HCT116 (cell line): ENCODE measurements around the gene ABCD1. TPM values are rescaled to one million over a fixed set of nuclear protein-coding genes. Genes with fewer than 3 reads are reported as not detected.

ENCODE experiments used
- ATAC-seq: fragments of 200-7000 bp; cut with Tn5 transposase; 2 replicates; pipeline ENCODE4 v1.9.1; 2020; ENCODE audit warnings: mild to moderate bottlenecking, moderate library complexity
- BruUV-seq: library from RNA; stranded (reverse); fragments of 400-500 nt; replicated peaks from 2 replicates; lab custom pipeline; 2021; lab: Mats Ljungman, UMichigan
- CTCF ChIA-PET: fragments of 300-600 bp; sonication (Branson Sonifier 250); formaldehyde crosslinking; loops from one replicate; lab custom pipeline; 2021; ENCODE audit warnings: antibody characterized with exemption; lab: Charles Lee
- POLR2A ChIA-PET: fragments of 300-600, 350-600 bp; sonication (Branson Sonifier 250); formaldehyde crosslinking; loops from one replicate; lab custom pipeline; 2021; ENCODE audit warnings: antibody characterized with exemption; lab: Charles Lee
- RAD21 ChIA-PET, 2 experiments: fragments of 300-600 bp; sonication (Branson Sonifier 250); formaldehyde crosslinking; loops; one replicate each; lab custom pipeline; 2023; ENCODE audit warnings: low total read pairs in 2 of 2; ENCODE audit not compliant: uncharacterized antibody in 2 of 2, unreplicated experiment in 2 of 2, low non-redundant PET in 1 of 2; lab: Charles Lee
- DNase-seq: peaks from one replicate; pipeline ENCODE4 v3.0.0-alpha.2; 2010; ENCODE audit warnings: low read depth, low spot score
- H2AFZ ChIP-seq: fragments of 200-600 bp; shearing (Covaris generic), sonication (generic); 2 replicates; pipeline ENCODE4 v1.6.1; 2017; ENCODE audit warnings: low read depth, mixed run types, mixed read lengths, antibody characterized with exemption, low read length; ENCODE audit not compliant: poor library complexity, severe bottlenecking
- H3K27ac ChIP-seq: 2 replicates; pipeline ENCODE4 v1.5.1; 2012; ENCODE audit warnings: low read depth, low read length
- H3K27me3 ChIP-seq: fragments of 200-600 bp; sonication (generic); 2 replicates; pipeline ENCODE4 v1.6.1; 2016; ENCODE audit warnings: mixed run types, low read length, mixed read lengths; ENCODE audit not compliant: insufficient read depth
- H3K36me3 ChIP-seq, 2 experiments: fragments of 200-500 bp in 1 of 2; fragments of 200-600 bp in 1 of 2; sonication (Bioruptor generic) in 1 of 2; sonication (generic) in 1 of 2; 2 replicates each; pipeline versions ENCODE4 v1.5.1 to v1.6.1; 2014 to 2016; ENCODE audit warnings: low read length in 2 of 2, inconsistent platforms in 1 of 2, mixed read lengths in 1 of 2, mixed run types in 1 of 2; ENCODE audit not compliant: insufficient read depth in 2 of 2, control insufficient read depth in 1 of 2
- H3K4me1 ChIP-seq, 2 experiments: fragments of 200-600 bp in 1 of 2; sonication (generic) in 1 of 2; 2 replicates each; pipeline versions ENCODE4 v1.5.1 to v1.6.1; 2012 to 2017; ENCODE audit warnings: low read length in 2 of 2, inconsistent platforms in 1 of 2, mild to moderate bottlenecking in 1 of 2, mixed read lengths in 1 of 2, mixed run types in 1 of 2, moderate library complexity in 1 of 2; ENCODE audit not compliant: insufficient read depth in 2 of 2, control insufficient read depth in 1 of 2
- H3K4me2 ChIP-seq: fragments of 200-600 bp; sonication (generic); 2 replicates; pipeline ENCODE4 v1.6.1; 2017; ENCODE audit warnings: mixed run types, low read length, mixed read lengths
- H3K4me3 ChIP-seq, 2 experiments: fragments of 200-600 bp in 1 of 2; sonication (generic) in 1 of 2; replicated peaks in 1 of 2; 2 replicates each; pipeline ENCODE4 v1.5.1; 2011 to 2016; ENCODE audit warnings: low read length in 2 of 2, control low read depth in 1 of 2, low read depth in 1 of 2, mild to moderate bottlenecking in 1 of 2, mixed read lengths in 1 of 2, mixed run types in 1 of 2
- H3K79me2 ChIP-seq: fragments of 200-600 bp; sonication (generic); 2 replicates; pipeline ENCODE4 v1.6.1; 2017; ENCODE audit warnings: mild to moderate bottlenecking, mixed run types, low read length, moderate library complexity, mixed read lengths; ENCODE audit not compliant: insufficient read depth
- H3K9ac ChIP-seq: fragments of 200-600 bp; sonication (generic); 2 replicates; pipeline ENCODE4 v1.6.1; 2016; ENCODE audit warnings: low read length, mixed read lengths
- H3K9me2 ChIP-seq: fragments of 200-600 bp; sonication (generic), shearing (Covaris generic); 2 replicates; pipeline ENCODE4 v1.6.1; 2017; ENCODE audit warnings: mixed run types, mild to moderate bottlenecking, moderate library complexity; ENCODE audit not compliant: insufficient read depth
- H3K9me3 ChIP-seq, 2 experiments: fragments of 200-500 bp in 1 of 2; fragments of 200-600 bp in 1 of 2; sonication (Bioruptor generic) in 1 of 2; sonication (generic) in 1 of 2; 2 replicates each; pipeline ENCODE4 v1.6.1; 2014 to 2017; ENCODE audit warnings: low read length in 2 of 2, mixed read lengths in 2 of 2, inconsistent platforms in 1 of 2, low read depth in 1 of 2, mild to moderate bottlenecking in 1 of 2, mixed run types in 1 of 2, moderate library complexity in 1 of 2; ENCODE audit not compliant: control insufficient read depth in 1 of 2, insufficient read depth in 1 of 2
- H4K20me1 ChIP-seq: fragments of 200-600 bp; sonication (generic), shearing (Covaris generic); 2 replicates; pipeline ENCODE4 v1.6.1; 2017; ENCODE audit warnings: mixed run types, mild to moderate bottlenecking, moderate library complexity; ENCODE audit not compliant: insufficient read depth
- ZNF274 ChIP-seq: fragments of 200-500 bp; sonication (Bioruptor generic); IDR thresholded peaks from 2 replicates; pipeline ENCODE4 v1.6.1; 2014; ENCODE audit warnings: mild to moderate bottlenecking, low read depth, low read length, inconsistent platforms
- intact Hi-C: fragments of 100-400 bp; cut with micrococcal nuclease; formaldehyde crosslinking; loops from 2 replicates; pipeline ENCODE4 v1.10.0; 2022
- total RNA-seq: library from RNA; stranded (reverse); gene quantifications from one replicate; pipeline ENCODE4 v1.2.1, GENCODE V29; 2021; ENCODE audit not compliant: unreplicated experiment

The ABCD1 gene
- total RNA-seq, 1 experiment from 2014 or later, result 7.1 TPM

- peaks cover 0 to 4% of the 10 kb centered on the region in 2 experiments; a peak in 1 of 4 replicates for H3K36me3 ChIP-seq
- ChIA-PET CTCF (interaction anchor here (1.5 kb wide), 1 partner anchor 14 kb away, joined by 4 read pairs; no protein-coding TSS in a partner anchor), RAD21 (no interaction called here)
- no peaks in the 10 kb centered on the region for H3K9me2 ChIP-seq
- no TSS peak for BruUV-seq
- peaks cover 46% of the 10 kb centered on the region for H3K79me2 ChIP-seq
- intact Hi-C loops, result no loop called here
- H3K4me2 ChIP-seq, result peak overlapping the region; percentile 85
- TF ChIP-seq ZNF274, result no peak
- TF ChIP-seq, all 23 proteins: peak for 0
- Histone ChIP-seq H3K4me3 (peak overlapping the region; percentile 76 to 77), H3K27ac (peak overlapping the region; percentile 80), H4K20me1 (no peaks in the 10 kb centered on the region), H3K9ac (peak overlapping the region; percentile 68), H3K4me1 (peaks cover 0 to 17% of the 10 kb centered on the region in 2 experiments; a peak in 2 of 4 replicates), H3K27me3 (no peaks in the 10 kb centered on the region), H2AFZ (no peak overlapping the region), H3K9me3 (no peaks in the 10 kb centered on the region)
- DNase-seq, result no peak
- POLR2A ChIA-PET, result no interaction called here
- no peak for ATAC-seq
Measured at GRCh38 chrX:153793291-153793690, 68.6 kb downstream of the ABCD1 start.

Other genes starting within 250 kb of the ABCD1 start
- 0.37 TPM for gene BGN, start 229.9 kb upstream of the ABCD1 start, total RNA-seq
- not detected for gene ATP2B3, start 207.2 kb upstream of the ABCD1 start, total RNA-seq
- gene CCNQ, start 125.7 kb upstream of the ABCD1 start, total RNA-seq, result 20.3 TPM
- 14.2 TPM for gene DUSP9, start 77.7 kb upstream of the ABCD1 start, total RNA-seq
- 0.84 TPM for gene PNCK, start 51.0 kb upstream of the ABCD1 start, total RNA-seq
- gene SLC6A8, start 36.9 kb upstream of the ABCD1 start, total RNA-seq, result 101 TPM
- gene BCAP31, start 469 bp upstream of the ABCD1 start, total RNA-seq, result 185 TPM
- gene PLXNB3, start 39.4 kb downstream of the ABCD1 start, total RNA-seq, result 4.8 TPM
- not detected for gene SRPK3, start 56.2 kb downstream of the ABCD1 start, total RNA-seq
- gene IDH3G, start 69.5 kb downstream of the ABCD1 start, total RNA-seq, result 49.7 TPM
- gene SSR4, start 69.8 kb downstream of the ABCD1 start, total RNA-seq, result 182 TPM
- 0.30 TPM for gene PDZD4, start 105.7 kb downstream of the ABCD1 start, total RNA-seq
- gene L1CAM, start 161.3 kb downstream of the ABCD1 start, total RNA-seq, result 14.8 TPM
- not detected for gene AVPR2, start 179.8 kb downstream of the ABCD1 start, total RNA-seq
- gene ARHGAP4, start 201.4 kb downstream of the ABCD1 start, total RNA-seq, result 67.4 TPM
- 124 TPM for gene NAA10, start 210.2 kb downstream of the ABCD1 start, total RNA-seq
- gene RENBP, start 219.8 kb downstream of the ABCD1 start, total RNA-seq, result 1.3 TPM
- gene HCFC1, start 247.0 kb downstream of the ABCD1 start, total RNA-seq, result 72.8 TPM
- 12.6 TPM for gene TMEM187, start 247.9 kb downstream of the ABCD1 start, total RNA-seq